Mesendoderm (in vitro differentiated cells): ENCODE measurements around the gene CFI.

Source experiments
- DNase-seq: peaks from one replicate; pipeline ENCODE4 v3.0.0; 2013
- H2AK5ac ChIP-seq: 2 replicates; pipeline ENCODE4 v1.6.1; 2013; ENCODE audit warnings: low read length, inconsistent platforms
- H2BK120ac ChIP-seq: 2 replicates; pipeline ENCODE4 v1.6.1; 2013; ENCODE audit warnings: low read depth, mild to moderate bottlenecking, low read length, moderate library complexity, mixed read lengths
- H2BK15ac ChIP-seq: replicated peaks from 2 replicates; pipeline ENCODE4 v1.6.1; 2013; ENCODE audit warnings: low read depth, mild to moderate bottlenecking, moderate library complexity
- H2BK5ac ChIP-seq: 2 replicates; pipeline ENCODE4 v1.6.1; 2013; ENCODE audit warnings: low read length, inconsistent platforms
- H3K18ac ChIP-seq: 2 replicates; pipeline ENCODE4 v1.6.1; 2013; ENCODE audit warnings: mild to moderate bottlenecking, low read length, mixed read lengths
- H3K23ac ChIP-seq: one replicate; pipeline ENCODE4 v1.6.1; 2013; ENCODE audit warnings: low read length
- H3K27ac ChIP-seq: 2 replicates; pipeline ENCODE4 v1.5.1; 2013; ENCODE audit warnings: low read depth, mild to moderate bottlenecking, inconsistent platforms, low read length, moderate library complexity
- H3K27me3 ChIP-seq: 2 replicates; pipeline ENCODE4 v1.6.1; 2013; ENCODE audit warnings: low read length, control low read depth, mild to moderate bottlenecking, inconsistent platforms; ENCODE audit not compliant: insufficient read depth, poor library complexity
- H3K36me3 ChIP-seq: 2 replicates; pipeline ENCODE4 v1.6.1; 2013; ENCODE audit warnings: low read length, inconsistent platforms; ENCODE audit not compliant: control insufficient read depth, insufficient read depth
- H3K4ac ChIP-seq: one replicate; pipeline ENCODE4 v1.6.1; 2013; ENCODE audit warnings: low read depth, mild to moderate bottlenecking, low read length, moderate library complexity
- H3K4me1 ChIP-seq: 2 replicates; pipeline ENCODE4 v1.6.1; 2013; ENCODE audit warnings: low read depth, low read length, inconsistent platforms; ENCODE audit not compliant: control insufficient read depth
- H3K4me2 ChIP-seq: 2 replicates; pipeline ENCODE4 v1.6.1; 2013; ENCODE audit warnings: low read length
- H3K4me3 ChIP-seq: 2 replicates; pipeline ENCODE4 v1.5.1; 2013; ENCODE audit warnings: mild to moderate bottlenecking, low read length
- H3K56ac ChIP-seq: one replicate; pipeline ENCODE4 v1.6.1; 2013; ENCODE audit warnings: low read length
- H3K79me1 ChIP-seq: 2 replicates; pipeline ENCODE4 v1.6.1; 2013; ENCODE audit warnings: low read length, inconsistent platforms
- H3K79me2 ChIP-seq: 2 replicates; pipeline ENCODE4 v1.6.1; 2013; ENCODE audit warnings: mild to moderate bottlenecking, low read length; ENCODE audit not compliant: control insufficient read depth, insufficient read depth
- H3K9ac ChIP-seq: 2 replicates; pipeline ENCODE4 v1.6.1; 2013; ENCODE audit warnings: low read length, inconsistent platforms
- H4K5ac ChIP-seq: one replicate; pipeline ENCODE4 v1.6.1; 2013; ENCODE audit warnings: low read length
- H4K8ac ChIP-seq: one replicate; pipeline ENCODE4 v1.6.1; 2013; ENCODE audit warnings: low read depth, mild to moderate bottlenecking, control low read depth, low read length, moderate library complexity
- WGBS: extraction: QIAGEN DNeasy Blood & Tissue Kit; methylation state at CpG from one replicate; pipeline ENCODE4 v1.1.7; 2013; ENCODE audit warnings: low lambda C conversion rate, missing lambda C conversion rate; ENCODE audit not compliant: insufficient coverage; ENCODE audit errors: extremely low coverage; 5-methylcytosine and 5-hydroxymethylcytosine counted together

Gene CFI

GRCh38 chr4:109729117-109729717 lies 72.6 kb downstream of the CFI start:
- Histone ChIP-seq H4K8ac (no peak overlapping the region), H4K5ac (no peak overlapping the region), H3K4me3 (peak overlapping the region; percentile 91), H3K4me1 (peaks cover 2% of the 10 kb centered on the region), H2AK5ac (no peak overlapping the region), H3K18ac (no peak overlapping the region), H3K56ac (peak overlapping the region; percentile 92), H3K79me2 (peaks cover 21% of the 10 kb centered on the region), H2BK15ac (no peak overlapping the region), H3K27me3 (no peaks in the 10 kb centered on the region), H3K23ac (no peak overlapping the region), H3K27ac (peak overlapping the region; percentile 66), H3K4me2 (peak overlapping the region; percentile 96), H2BK5ac (no peak overlapping the region), H3K36me3 (no peaks in the 10 kb centered on the region), H2BK120ac (no peak overlapping the region), H3K79me1 (peaks cover 8% of the 10 kb centered on the region), H3K4ac (no peak overlapping the region), H3K9ac (peak overlapping the region; percentile 87)
- DNase-seq: peak; percentile 43
- WGBS: no CpG with 5 or more reads among the region's 25 CpGs

GRCh38 chr4:109728385-109728784 lies 73.4 kb downstream of the CFI start:
- no peak overlapping the region for H2AK5ac ChIP-seq
- H3K27me3 ChIP-seq: no peaks in the 10 kb centered on the region
- no peak overlapping the region for H4K8ac ChIP-seq
- H3K79me1 ChIP-seq: peaks cover 9% of the 10 kb centered on the region
- H3K23ac ChIP-seq: no peak overlapping the region
- peaks cover 21% of the 10 kb centered on the region for H3K79me2 ChIP-seq
- H3K4me3 ChIP-seq: no peak overlapping the region
- no peak overlapping the region for H3K18ac ChIP-seq
- no peaks in the 10 kb centered on the region for H3K36me3 ChIP-seq
- no peak overlapping the region for H3K56ac ChIP-seq
- no peak overlapping the region for H4K5ac ChIP-seq
- WGBS: no CpG with 5 or more reads among the region's 6 CpGs
- no peak overlapping the region for H3K27ac ChIP-seq
- H2BK5ac ChIP-seq: no peak overlapping the region
- DNase-seq: no peak
- no peak overlapping the region for H2BK15ac ChIP-seq
- H3K4ac ChIP-seq: no peak overlapping the region
- H2BK120ac ChIP-seq: no peak overlapping the region
- H3K4me2 ChIP-seq: peak overlapping the region; percentile 16
- peaks cover 2% of the 10 kb centered on the region for H3K4me1 ChIP-seq
- H3K9ac ChIP-seq: peak overlapping the region; percentile 33

- Histone ChIP-seq H3K9ac (no peak overlapping the region), H2BK5ac (no peak overlapping the region), H2BK120ac (no peak overlapping the region), H3K79me2 (peaks cover 23% of the 10 kb centered on the region), H3K4ac (no peak overlapping the region), H3K56ac (no peak overlapping the region), H4K5ac (no peak overlapping the region), H3K27ac (no peak overlapping the region), H3K4me1 (peaks cover 2% of the 10 kb centered on the region), H3K36me3 (no peaks in the 10 kb centered on the region), H3K4me2 (no peak overlapping the region), H3K23ac (no peak overlapping the region), H3K4me3 (no peak overlapping the region), H2AK5ac (no peak overlapping the region), H4K8ac (no peak overlapping the region), H3K79me1 (peaks cover 11% of the 10 kb centered on the region), H3K27me3 (no peaks in the 10 kb centered on the region), H3K18ac (no peak overlapping the region), H2BK15ac (no peak overlapping the region)
- WGBS: no CpG with 5 or more reads among the region's 2 CpGs
- DNase-seq: no peak
Observed at GRCh38 chr4:109723110-109723509, 78.7 kb downstream of the CFI start.

GRCh38 chr4:109722357-109722756 lies 79.4 kb downstream of the CFI start:
- Histone ChIP-seq H3K9ac (no peak overlapping the region), H3K27me3 (no peaks in the 10 kb centered on the region), H3K4ac (no peak overlapping the region), H2BK120ac (no peak overlapping the region), H3K36me3 (no peaks in the 10 kb centered on the region), H3K79me1 (peaks cover 9% of the 10 kb centered on the region), H2BK5ac (no peak overlapping the region), H3K56ac (no peak overlapping the region), H3K4me2 (no peak overlapping the region), H4K8ac (no peak overlapping the region), H3K4me1 (no peaks in the 10 kb centered on the region), H2BK15ac (no peak overlapping the region), H2AK5ac (no peak overlapping the region), H3K18ac (no peak overlapping the region), H3K4me3 (no peak overlapping the region), H3K79me2 (peaks cover 16% of the 10 kb centered on the region), H3K23ac (no peak overlapping the region), H3K27ac (no peak overlapping the region), H4K5ac (no peak overlapping the region)
- DNase-seq: no peak

- no peaks in the 10 kb centered on the region for H3K4me1 ChIP-seq
- no peaks in the 10 kb centered on the region for H3K27me3 ChIP-seq
- H2BK120ac ChIP-seq: no peak overlapping the region
- WGBS: no CpG with 5 or more reads among the region's 7 CpGs
- no peak overlapping the region for H2AK5ac ChIP-seq
- H3K27ac ChIP-seq: no peak overlapping the region
- peaks cover 8% of the 10 kb centered on the region for H3K79me1 ChIP-seq
- H2BK5ac ChIP-seq: no peak overlapping the region
- no peaks in the 10 kb centered on the region for H3K36me3 ChIP-seq
- H3K9ac ChIP-seq: no peak overlapping the region
- no peak overlapping the region for H3K4me3 ChIP-seq
- H2BK15ac ChIP-seq: no peak overlapping the region
- no peak overlapping the region for H3K4ac ChIP-seq
- H3K23ac ChIP-seq: no peak overlapping the region
- no peak overlapping the region for H4K8ac ChIP-seq
- no peak overlapping the region for H3K4me2 ChIP-seq
- peaks cover 13% of the 10 kb centered on the region for H3K79me2 ChIP-seq
- no peak overlapping the region for H3K56ac ChIP-seq
- no peak for DNase-seq
- H3K18ac ChIP-seq: no peak overlapping the region
- no peak overlapping the region for H4K5ac ChIP-seq
Observed at GRCh38 chr4:109721033-109721432, 80.8 kb downstream of the CFI start.

GRCh38 chr4:109719604-109720003 lies 82.2 kb downstream of the CFI start:
- Histone ChIP-seq H3K79me2 (peaks cover 9% of the 10 kb centered on the region), H2BK120ac (no peak overlapping the region), H4K8ac (no peak overlapping the region), H3K9ac (no peak overlapping the region), H3K4ac (no peak overlapping the region), H3K4me3 (no peak overlapping the region), H2BK15ac (no peak overlapping the region), H3K56ac (no peak overlapping the region), H3K4me1 (no peaks in the 10 kb centered on the region), H4K5ac (no peak overlapping the region), H3K36me3 (no peaks in the 10 kb centered on the region), H2BK5ac (no peak overlapping the region), H3K27ac (no peak overlapping the region), H3K23ac (no peak overlapping the region), H2AK5ac (no peak overlapping the region), H3K18ac (no peak overlapping the region), H3K27me3 (no peaks in the 10 kb centered on the region), H3K79me1 (peaks cover 5% of the 10 kb centered on the region), H3K4me2 (no peak overlapping the region)
- no CpG with 5 or more reads among the region's 4 CpGs for WGBS
- DNase-seq: no peak
